OCI-LY7 (cell line): ENCODE measurements around the gene SPAG5.

Experiments
- EZH2phosphoT487 ChIP-seq: fragments of 200-600 bp; sonication (generic); IDR thresholded peaks from 2 replicates; pipeline ENCODE4 v1.6.1; 2018; ENCODE audit warnings: low read depth, borderline replicate concordance, mild to moderate bottlenecking, mixed run types, antibody characterized with exemption, low read length, moderate library complexity, mixed read lengths
- TF ChIP-seq, protein P1 (sequence below): fragments of 200-600 bp; sonication (generic); conservative IDR thresholded peaks from 2 replicates; pipeline ENCODE4 v1.5.1; 2014; ENCODE audit warnings: mild to moderate bottlenecking, antibody characterized with exemption, low read length, moderate library complexity, mixed read lengths

DNA sequence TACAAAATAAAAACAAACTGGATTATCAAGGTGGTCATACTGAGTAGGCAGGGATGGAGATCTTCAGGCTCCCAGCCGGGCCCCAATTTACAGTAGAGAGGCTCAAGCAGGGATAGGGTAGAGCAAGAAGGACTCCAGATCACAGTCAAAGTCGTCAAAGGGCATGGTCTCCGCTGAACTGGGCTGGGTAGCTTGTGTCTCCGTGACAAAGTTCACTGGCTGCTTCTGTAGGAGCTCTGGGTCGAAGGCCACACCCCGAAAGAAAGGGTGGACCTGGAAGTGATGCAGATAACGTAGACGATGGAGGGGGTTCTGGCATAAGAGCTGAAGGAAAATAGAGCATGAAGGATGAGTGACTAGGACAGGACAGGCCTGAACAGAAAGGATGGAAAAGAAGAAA, 11.6 kb upstream of the SPAG5 start:
- TF ChIP-seq, protein P1, sequence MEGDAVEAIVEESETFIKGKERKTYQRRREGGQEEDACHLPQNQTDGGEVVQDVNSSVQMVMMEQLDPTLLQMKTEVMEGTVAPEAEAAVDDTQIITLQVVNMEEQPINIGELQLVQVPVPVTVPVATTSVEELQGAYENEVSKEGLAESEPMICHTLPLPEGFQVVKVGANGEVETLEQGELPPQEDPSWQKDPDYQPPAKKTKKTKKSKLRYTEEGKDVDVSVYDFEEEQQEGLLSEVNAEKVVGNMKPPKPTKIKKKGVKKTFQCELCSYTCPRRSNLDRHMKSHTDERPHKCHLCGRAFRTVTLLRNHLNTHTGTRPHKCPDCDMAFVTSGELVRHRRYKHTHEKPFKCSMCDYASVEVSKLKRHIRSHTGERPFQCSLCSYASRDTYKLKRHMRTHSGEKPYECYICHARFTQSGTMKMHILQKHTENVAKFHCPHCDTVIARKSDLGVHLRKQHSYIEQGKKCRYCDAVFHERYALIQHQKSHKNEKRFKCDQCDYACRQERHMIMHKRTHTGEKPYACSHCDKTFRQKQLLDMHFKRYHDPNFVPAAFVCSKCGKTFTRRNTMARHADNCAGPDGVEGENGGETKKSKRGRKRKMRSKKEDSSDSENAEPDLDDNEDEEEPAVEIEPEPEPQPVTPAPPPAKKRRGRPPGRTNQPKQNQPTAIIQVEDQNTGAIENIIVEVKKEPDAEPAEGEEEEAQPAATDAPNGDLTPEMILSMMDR = no peak
- no peak for TF ChIP-seq EZH2phosphoT487
